ENCODE measurements around the gene THSD4.

Gene THSD4

GRCh38 chr15:71651750-71652186 lies 536.5 kb downstream of the THSD4 start:
- no peak overlapping the region for H3K4me3 ChIP-seq (replicated peaks; ENCODE audit: low read depth, low read length)
- peak; percentile 56 for DNase-seq (ENCODE audit: extremely low read depth, low read depth)
- TF ChIP-seq, protein P1, sequence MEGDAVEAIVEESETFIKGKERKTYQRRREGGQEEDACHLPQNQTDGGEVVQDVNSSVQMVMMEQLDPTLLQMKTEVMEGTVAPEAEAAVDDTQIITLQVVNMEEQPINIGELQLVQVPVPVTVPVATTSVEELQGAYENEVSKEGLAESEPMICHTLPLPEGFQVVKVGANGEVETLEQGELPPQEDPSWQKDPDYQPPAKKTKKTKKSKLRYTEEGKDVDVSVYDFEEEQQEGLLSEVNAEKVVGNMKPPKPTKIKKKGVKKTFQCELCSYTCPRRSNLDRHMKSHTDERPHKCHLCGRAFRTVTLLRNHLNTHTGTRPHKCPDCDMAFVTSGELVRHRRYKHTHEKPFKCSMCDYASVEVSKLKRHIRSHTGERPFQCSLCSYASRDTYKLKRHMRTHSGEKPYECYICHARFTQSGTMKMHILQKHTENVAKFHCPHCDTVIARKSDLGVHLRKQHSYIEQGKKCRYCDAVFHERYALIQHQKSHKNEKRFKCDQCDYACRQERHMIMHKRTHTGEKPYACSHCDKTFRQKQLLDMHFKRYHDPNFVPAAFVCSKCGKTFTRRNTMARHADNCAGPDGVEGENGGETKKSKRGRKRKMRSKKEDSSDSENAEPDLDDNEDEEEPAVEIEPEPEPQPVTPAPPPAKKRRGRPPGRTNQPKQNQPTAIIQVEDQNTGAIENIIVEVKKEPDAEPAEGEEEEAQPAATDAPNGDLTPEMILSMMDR (IDR thresholded peaks at IDR 0.05; ENCODE audit: low read depth, low read length, missing control alignments): peak; percentile 72

DNA sequence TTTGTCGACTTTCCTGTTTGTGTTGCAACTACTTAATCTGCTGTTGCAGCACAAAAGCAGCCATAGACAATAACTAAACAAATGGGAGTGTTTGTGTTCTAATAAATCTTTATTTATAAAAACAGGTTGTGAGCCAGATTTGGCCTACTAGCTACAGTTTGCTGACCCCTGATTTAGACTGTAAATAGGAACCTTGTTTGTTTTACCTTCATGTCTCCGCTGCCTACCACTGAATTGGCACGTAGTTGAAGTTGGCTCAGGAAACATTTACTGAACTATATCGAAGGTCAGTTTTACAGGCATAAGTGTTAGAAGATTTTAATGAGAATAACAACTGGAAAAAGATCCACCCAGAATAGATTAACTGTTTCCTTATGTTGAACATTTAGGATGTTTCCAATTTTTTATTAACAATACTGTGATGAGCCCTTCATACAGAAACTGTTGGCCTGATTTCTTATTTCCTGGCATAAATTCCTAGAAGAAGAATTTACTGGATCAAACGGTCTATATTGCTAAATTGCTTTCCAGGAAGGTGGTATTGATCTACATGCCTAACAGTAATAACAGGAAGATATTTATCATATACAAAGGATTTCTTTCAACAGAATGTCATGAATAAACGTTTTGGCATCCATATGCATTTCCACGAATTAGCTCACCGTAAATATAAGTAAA lies 538.9 kb downstream of the THSD4 start:
- DNase-seq (ENCODE audit: extremely low read depth, low read depth): no peak
- H3K4me3 ChIP-seq (replicated peaks; ENCODE audit: low read depth, low read length): no peak overlapping the region
- TF ChIP-seq, protein P1 (IDR thresholded peaks at IDR 0.05; ENCODE audit: low read depth, low read length, missing control alignments): no peak

- TF ChIP-seq, protein P1 (IDR thresholded peaks at IDR 0.05; ENCODE audit: low read depth, low read length, missing control alignments): no peak
- H3K4me3 ChIP-seq (replicated peaks; ENCODE audit: low read depth, low read length): no peak overlapping the region
- no peak for DNase-seq (ENCODE audit: extremely low read depth, low read depth)
These were observed 539.5 kb downstream of the THSD4 start for GRCh38 chr15:71654720-71655174.

DNA sequence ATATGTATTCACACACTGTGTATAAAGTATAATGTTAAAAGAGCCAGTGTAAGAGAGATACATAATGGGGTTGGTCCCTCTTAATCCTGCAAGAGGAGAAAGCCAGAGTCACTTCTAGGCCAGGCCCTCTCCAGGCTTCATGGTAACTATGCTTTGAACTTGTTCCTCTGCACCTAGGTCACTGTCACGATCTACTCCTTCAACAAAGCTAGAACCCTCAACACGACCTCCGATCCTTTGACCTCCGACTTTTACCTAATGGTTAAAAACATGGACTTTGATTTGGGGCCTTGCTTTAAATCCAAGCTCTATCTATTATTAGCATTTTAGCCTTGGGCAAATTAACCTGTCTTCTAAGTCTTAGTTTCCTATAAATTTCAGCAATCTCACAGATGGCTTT lies 541.2 kb downstream of the THSD4 start:
- TF ChIP-seq, protein P1 (IDR thresholded peaks at IDR 0.05; ENCODE audit: low read depth, low read length, missing control alignments): no peak
- no peak overlapping the region for H3K4me3 ChIP-seq (replicated peaks; ENCODE audit: low read depth, low read length)
- no peak for DNase-seq (ENCODE audit: extremely low read depth, low read depth)

DNA sequence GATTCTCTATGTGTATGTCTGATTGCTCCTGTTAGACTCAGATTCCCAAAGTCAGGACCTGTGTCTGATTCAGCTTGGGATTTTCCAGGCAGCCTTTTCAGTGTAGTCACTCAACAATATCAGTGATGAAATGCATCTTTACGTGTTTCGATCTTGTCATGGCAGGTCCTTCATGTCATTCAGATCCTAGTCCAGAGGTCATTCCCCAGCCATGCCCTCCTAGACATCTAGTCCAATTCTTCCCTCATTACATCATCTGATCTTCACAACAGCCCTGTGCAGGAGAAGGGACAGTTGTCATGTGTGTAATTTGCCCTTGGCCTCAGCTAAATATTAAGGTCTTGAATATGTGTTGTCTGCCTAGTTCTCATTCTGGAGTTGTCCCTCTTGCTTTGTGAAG lies 541.9 kb downstream of the THSD4 start:
- DNase-seq (ENCODE audit: extremely low read depth, low read depth): no peak
- TF ChIP-seq, protein P1 (IDR thresholded peaks at IDR 0.05; ENCODE audit: low read depth, low read length, missing control alignments): no peak
- H3K4me3 ChIP-seq (replicated peaks; ENCODE audit: low read depth, low read length): no peak overlapping the region

GRCh38 chr15:71658036-71658435 lies 542.8 kb downstream of the THSD4 start:
- TF ChIP-seq, protein P1 (IDR thresholded peaks at IDR 0.05; ENCODE audit: low read depth, low read length, missing control alignments): no peak
- no peak for DNase-seq (ENCODE audit: extremely low read depth, low read depth)
- no peak overlapping the region for H3K4me3 ChIP-seq (replicated peaks; ENCODE audit: low read depth, low read length)
